SK-N-SH (cell line): ENCODE measurements around the gene ADCY4. TPM values are rescaled to one million over a fixed set of nuclear protein-coding genes. Genes with fewer than 3 reads are reported as not detected.

Source experiments
- CTCF ChIA-PET: fragments of 300-600, 350-600 bp; formaldehyde crosslinking; extraction: SDS; loops from one replicate; lab custom pipeline; 2021; lab: Yijun Ruan, JAX
- POLR2A ChIA-PET: fragments of 350-600 bp; sonication (Branson Sonifier 250); formaldehyde crosslinking; extraction: SDS; loops from one replicate; lab custom pipeline; 2020; ENCODE audit warnings: antibody characterized with exemption, inconsistent platforms; lab: Yijun Ruan, JAX
- DNase-seq: peaks from one replicate; pipeline ENCODE4 v3.0.0; 2012
- H2AFZ ChIP-seq: fragments of 200-600 bp; sonication (generic); 2 replicates; pipeline ENCODE4 v1.8.1; 2016; ENCODE audit warnings: antibody characterized with exemption, mild to moderate bottlenecking, low read depth
- H3F3A ChIP-seq: fragments of 200-600 bp; sonication (generic); replicated peaks from 2 replicates; pipeline ENCODE3; 2016; ENCODE audit warnings: antibody characterized with exemption, mild to moderate bottlenecking; ENCODE audit not compliant: insufficient read depth
- H3K27ac ChIP-seq, 2 experiments: fragments of 200-500 bp in 1 of 2; fragments of 200-600 bp in 1 of 2; sonication (Bioruptor generic) in 1 of 2; sonication (generic), shearing (Covaris generic) in 1 of 2; 2 replicates each; pipeline versions ENCODE4 v1.5.1 to v1.6.1; 2014 to 2016; ENCODE audit warnings: low read depth in 2 of 2, inconsistent platforms in 1 of 2, low read length in 1 of 2, mild to moderate bottlenecking in 1 of 2, mixed read lengths in 1 of 2
- H3K27me3 ChIP-seq: fragments of 200-600 bp; sonication (generic), shearing (Covaris generic); 2 replicates; pipeline ENCODE4 v1.6.1; 2016; ENCODE audit warnings: mixed run types; ENCODE audit not compliant: insufficient read depth
- H3K36me3 ChIP-seq, 2 experiments: fragments of 200-500 bp in 1 of 2; fragments of 200-600 bp in 1 of 2; sonication (Bioruptor generic) in 1 of 2; sonication (generic) in 1 of 2; replicated peaks in 1 of 2; 2 replicates each; pipeline versions ENCODE3 to v1.5.1; 2014 to 2016; ENCODE audit warnings: low read length in 1 of 2, mild to moderate bottlenecking in 1 of 2; ENCODE audit not compliant: insufficient read depth in 2 of 2, control insufficient read depth in 1 of 2
- H3K4me1 ChIP-seq, 2 experiments: fragments of 200-500 bp in 1 of 2; fragments of 200-600 bp in 1 of 2; sonication (Bioruptor generic) in 1 of 2; sonication (generic), shearing (Covaris generic) in 1 of 2; 2 replicates each; pipeline versions ENCODE4 v1.5.1 to v1.6.1; 2014 to 2016; ENCODE audit warnings: low read depth in 1 of 2, low read length in 1 of 2, mixed run types in 1 of 2; ENCODE audit not compliant: insufficient read depth in 2 of 2, control insufficient read depth in 1 of 2
- H3K4me2 ChIP-seq: fragments of 200-600 bp; sonication (generic), shearing (Covaris generic); 2 replicates; pipeline ENCODE4 v1.6.1; 2017; ENCODE audit warnings: mixed run types
- H3K4me3 ChIP-seq, 2 experiments: fragments of 200-500 bp in 1 of 2; fragments of 200-600 bp in 1 of 2; sonication (Bioruptor generic) in 1 of 2; sonication (generic), shearing (Covaris generic) in 1 of 2; 2 replicates each; pipeline versions ENCODE4 v1.5.1 to v1.8.1; 2014 to 2016; ENCODE audit warnings: low read depth in 2 of 2, inconsistent platforms in 1 of 2, low read length in 1 of 2, mild to moderate bottlenecking in 1 of 2, mixed read lengths in 1 of 2, moderate library complexity in 1 of 2
- H3K79me2 ChIP-seq: fragments of 200-600 bp; sonication (generic); 2 replicates; pipeline ENCODE4 v1.8.1; 2017; ENCODE audit warnings: mild to moderate bottlenecking; ENCODE audit not compliant: insufficient read depth
- H3K9ac ChIP-seq: fragments of 200-600 bp; sonication (generic); 2 replicates; pipeline ENCODE4 v1.6.1; 2017; ENCODE audit warnings: mixed run types
- H3K9me2 ChIP-seq: fragments of 200-600 bp; sonication (generic); 2 replicates; pipeline ENCODE4 v1.6.1; 2017; ENCODE audit warnings: mixed run types
- H3K9me3 ChIP-seq: fragments of 200-600 bp; sonication (generic); 2 replicates; pipeline ENCODE4 v1.6.1; 2017; ENCODE audit warnings: mixed run types, mild to moderate bottlenecking, moderate library complexity
- H4K20me1 ChIP-seq: fragments of 200-600 bp; sonication (generic); 2 replicates; pipeline ENCODE4 v1.6.1; 2017; ENCODE audit warnings: mild to moderate bottlenecking, mixed run types; ENCODE audit not compliant: insufficient read depth
- CHD2 ChIP-seq: fragments of 150-350 bp; IDR thresholded peaks from 2 replicates; pipeline ENCODE4 v1.6.1; 2018; ENCODE audit warnings: low read length; ENCODE audit not compliant: partially characterized antibody
- EZH2phosphoT487 ChIP-seq: fragments of 200-600 bp; sonication (generic); IDR thresholded peaks from 2 replicates; pipeline ENCODE4 v1.6.1; 2017; ENCODE audit warnings: low read depth, mixed run types, mild to moderate bottlenecking, antibody characterized with exemption, moderate library complexity, borderline replicate concordance
- FOXJ3 ChIP-seq: sonication (generic); formaldehyde crosslinking; IDR thresholded peaks from 2 replicates; pipeline ENCODE4 v1.5.1; 2020; ENCODE audit warnings: mild to moderate bottlenecking, missing genetic modification reagents
- FOXM1 ChIP-seq: IDR thresholded peaks from 2 replicates; pipeline ENCODE4 v1.4.0; 2012; ENCODE audit warnings: low read depth, mild to moderate bottlenecking
- GABPA ChIP-seq: IDR thresholded peaks from 2 replicates; pipeline ENCODE4 v1.4.0; 2012; ENCODE audit warnings: low read depth, mild to moderate bottlenecking
- GATA2 ChIP-seq: sonication (generic); formaldehyde crosslinking; IDR thresholded peaks from 2 replicates; pipeline ENCODE4 v1.5.0; 2020; ENCODE audit warnings: mild to moderate bottlenecking, missing genetic modification reagents
- JUND ChIP-seq: IDR thresholded peaks from 2 replicates; pipeline ENCODE4 v1.4.0; 2012
- MAX ChIP-seq: IDR thresholded peaks from 2 replicates; pipeline ENCODE4 v1.4.0; 2012; ENCODE audit warnings: low read depth
- MXI1 ChIP-seq: IDR thresholded peaks from 2 replicates; pipeline ENCODE4 v1.6.1; 2012; ENCODE audit warnings: mild to moderate bottlenecking, low read depth, low read length, improper control_type of control experiment
- NRF1 ChIP-seq: IDR thresholded peaks from 2 replicates; pipeline ENCODE4 v1.6.1; 2012; ENCODE audit warnings: low read depth, mild to moderate bottlenecking, low read length
- POLR2AphosphoS5 ChIP-seq: IDR thresholded peaks from 2 replicates; pipeline ENCODE4 v1.6.1; 2012; ENCODE audit warnings: low read depth, low read length
- RAD21 ChIP-seq: IDR thresholded peaks from 2 replicates; pipeline ENCODE4 v1.6.1; 2012; ENCODE audit warnings: mild to moderate bottlenecking, low read length
- RCOR1 ChIP-seq: fragments of 150-350 bp; IDR thresholded peaks from 2 replicates; pipeline ENCODE4 v1.6.1; 2017; ENCODE audit warnings: antibody characterized with exemption, low read length
- SMC3 ChIP-seq: IDR thresholded peaks from 2 replicates; pipeline ENCODE4 v1.6.1; 2012; ENCODE audit warnings: low read depth, low read length, improper control_type of control experiment
- TAF1 ChIP-seq: IDR thresholded peaks from 2 replicates; pipeline ENCODE4 v1.6.1; 2012; ENCODE audit warnings: low read depth, mild to moderate bottlenecking, low read length, moderate library complexity, borderline replicate concordance
- USF2 ChIP-seq: fragments of 150-350 bp; IDR thresholded peaks from 2 replicates; pipeline ENCODE4 v1.6.1; 2017; ENCODE audit warnings: antibody characterized with exemption, low read length, low read depth, borderline replicate concordance
- YY1 ChIP-seq: IDR thresholded peaks from 2 replicates; pipeline ENCODE4 v1.4.0; 2012; ENCODE audit warnings: low read depth, mild to moderate bottlenecking
- WGBS: methylation state at CpG from one replicate; pipeline ENCODE4 v1.1.6; 2017; ENCODE audit warnings: low lambda C conversion rate; 5-methylcytosine and 5-hydroxymethylcytosine counted together
- polyA plus RNA-seq, 3 experiments: library from polyadenylated mRNA; depleted of rRNA; stranded (reverse); fragments of >200 nt; gene quantifications; 2 replicates each; pipeline ENCODE4 v1.2.3, GENCODE V29; 2012
- TF ChIP-seq, protein P1 (sequence below): IDR thresholded peaks from 2 replicates; pipeline ENCODE4 v1.6.1; 2012; ENCODE audit warnings: mild to moderate bottlenecking, low read depth, low read length, moderate library complexity
- TF ChIP-seq, protein P2 (sequence below): fragments of 150-350 bp; IDR thresholded peaks from 2 replicates; pipeline ENCODE4 v1.6.1; 2016; ENCODE audit warnings: mild to moderate bottlenecking, low read depth, low read length

Gene ADCY4
- polyA plus RNA-seq, 1 of the 3 experiments (the other 2 are of a cell fraction) = 0.08 TPM

DNA sequence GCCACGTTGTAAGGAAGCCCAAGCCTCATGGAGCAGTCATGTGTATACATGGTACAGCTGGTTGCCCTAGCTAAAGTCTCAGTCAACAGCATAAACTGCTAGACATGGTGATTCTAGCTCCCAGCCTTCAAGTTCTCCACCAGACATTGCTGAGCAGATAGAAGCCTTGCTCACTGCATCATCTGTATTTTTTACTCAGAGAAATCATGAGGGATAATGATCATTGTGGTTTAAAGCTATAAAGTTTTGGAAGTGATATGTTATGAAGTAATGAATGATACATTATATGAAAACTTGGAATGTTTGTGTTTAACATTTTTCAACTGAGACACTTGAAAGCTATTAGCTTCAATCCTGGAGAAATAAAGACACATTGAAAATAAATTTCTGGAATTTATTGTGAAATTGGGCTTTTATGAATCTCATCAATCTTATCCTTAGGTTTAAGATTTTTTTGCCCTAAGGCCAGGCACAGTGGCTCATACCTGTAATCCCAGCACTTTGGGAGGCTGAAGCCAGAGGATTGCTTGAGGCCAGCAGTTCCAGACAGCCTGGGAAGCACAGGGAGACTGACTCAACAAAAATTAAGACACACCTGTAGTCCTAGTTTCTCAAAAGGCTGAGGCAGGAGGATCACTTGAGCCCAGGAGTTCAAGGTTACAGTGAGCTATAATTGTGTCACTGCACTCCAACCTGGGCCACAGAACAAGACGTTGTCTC, 27.5 kb upstream of the ADCY4 start (continued):
- TF ChIP-seq RAD21 (no peak), EZH2phosphoT487 (no peak), RCOR1 (no peak), YY1 (no peak)
- TF ChIP-seq, all 33 proteins: peak for 0

- WGBS = 83% methylated on average over 2 of the region's 2 CpGs
- Histone ChIP-seq H3K36me3 (no peaks in the 10 kb centered on the region), H3K4me3 (no peak overlapping the region), H3K9ac (no peak overlapping the region), H3K27ac (no peak overlapping the region), H3F3A (peaks cover 16% of the 10 kb centered on the region), H3K27me3 (peaks cover 11% of the 10 kb centered on the region; the same call in 1 of the 2 replicates), H4K20me1 (no peaks in the 10 kb centered on the region), H3K9me2 (no peaks in the 10 kb centered on the region), H3K79me2 (no peaks in the 10 kb centered on the region), H3K9me3 (no peaks in the 10 kb centered on the region), H2AFZ (no peak overlapping the region), H3K4me1 (peaks cover 9 to 11% of the 10 kb centered on the region in 2 experiments; a peak in 3 of 4 replicates), H3K4me2 (no peak overlapping the region)
- CTCF ChIA-PET = interaction anchor here (0.6 to 8.5 kb wide), 8 partner anchors 10 to 118 kb away, joined by 3 to 77 read pairs (median 6); partner anchors contain the start of genes ADCY4 and KHNYN
- no peak for DNase-seq
- TF ChIP-seq FOXJ3 (no peak), RCOR1 (no peak), YY1 (no peak), GABPA (no peak), RAD21 (no peak), USF2 (no peak)
- POLR2A ChIA-PET = interaction anchor here (1.1 kb wide), 1 partner anchor 70 kb away, joined by 4 read pairs; no protein-coding TSS in a partner anchor
Observed at GRCh38 chr14:24361326-24361725, 26.5 kb upstream of the ADCY4 start.

- WGBS = 68% methylated on average over 3 of the region's 3 CpGs
- no peak overlapping the region for H3K9ac ChIP-seq
- no peaks in the 10 kb centered on the region for H3K9me2 ChIP-seq
- H3K36me3 ChIP-seq = no peaks in the 10 kb centered on the region
- no peak for DNase-seq
- peaks cover 11% of the 10 kb centered on the region; the same call in 1 of the 2 replicates for H3K27me3 ChIP-seq
- ChIA-PET POLR2A (interaction anchor here (0.7 kb wide), 1 partner anchor 63 kb away, joined by 3 read pairs; no protein-coding TSS in a partner anchor), CTCF (interaction anchor here (1.0 to 8.5 kb wide), 5 partner anchors 13 to 77 kb away, joined by 4 to 77 read pairs (median 5); partner anchors contain the start of genes ADCY4 and KHNYN)
- no peak overlapping the region for H2AFZ ChIP-seq
- H3K4me2 ChIP-seq = no peak overlapping the region
- no peaks in the 10 kb centered on the region for H4K20me1 ChIP-seq
- H3K9me3 ChIP-seq = no peaks in the 10 kb centered on the region
- H3K4me1 ChIP-seq = peaks cover 3 to 4% of the 10 kb centered on the region in 2 experiments; a peak in 2 of 4 replicates
- H3K27ac ChIP-seq = no peak overlapping the region
- H3K4me3 ChIP-seq = no peak overlapping the region
- peaks cover 5% of the 10 kb centered on the region for H3F3A ChIP-seq
- H3K79me2 ChIP-seq = no peaks in the 10 kb centered on the region
- TF ChIP-seq, protein P1, sequence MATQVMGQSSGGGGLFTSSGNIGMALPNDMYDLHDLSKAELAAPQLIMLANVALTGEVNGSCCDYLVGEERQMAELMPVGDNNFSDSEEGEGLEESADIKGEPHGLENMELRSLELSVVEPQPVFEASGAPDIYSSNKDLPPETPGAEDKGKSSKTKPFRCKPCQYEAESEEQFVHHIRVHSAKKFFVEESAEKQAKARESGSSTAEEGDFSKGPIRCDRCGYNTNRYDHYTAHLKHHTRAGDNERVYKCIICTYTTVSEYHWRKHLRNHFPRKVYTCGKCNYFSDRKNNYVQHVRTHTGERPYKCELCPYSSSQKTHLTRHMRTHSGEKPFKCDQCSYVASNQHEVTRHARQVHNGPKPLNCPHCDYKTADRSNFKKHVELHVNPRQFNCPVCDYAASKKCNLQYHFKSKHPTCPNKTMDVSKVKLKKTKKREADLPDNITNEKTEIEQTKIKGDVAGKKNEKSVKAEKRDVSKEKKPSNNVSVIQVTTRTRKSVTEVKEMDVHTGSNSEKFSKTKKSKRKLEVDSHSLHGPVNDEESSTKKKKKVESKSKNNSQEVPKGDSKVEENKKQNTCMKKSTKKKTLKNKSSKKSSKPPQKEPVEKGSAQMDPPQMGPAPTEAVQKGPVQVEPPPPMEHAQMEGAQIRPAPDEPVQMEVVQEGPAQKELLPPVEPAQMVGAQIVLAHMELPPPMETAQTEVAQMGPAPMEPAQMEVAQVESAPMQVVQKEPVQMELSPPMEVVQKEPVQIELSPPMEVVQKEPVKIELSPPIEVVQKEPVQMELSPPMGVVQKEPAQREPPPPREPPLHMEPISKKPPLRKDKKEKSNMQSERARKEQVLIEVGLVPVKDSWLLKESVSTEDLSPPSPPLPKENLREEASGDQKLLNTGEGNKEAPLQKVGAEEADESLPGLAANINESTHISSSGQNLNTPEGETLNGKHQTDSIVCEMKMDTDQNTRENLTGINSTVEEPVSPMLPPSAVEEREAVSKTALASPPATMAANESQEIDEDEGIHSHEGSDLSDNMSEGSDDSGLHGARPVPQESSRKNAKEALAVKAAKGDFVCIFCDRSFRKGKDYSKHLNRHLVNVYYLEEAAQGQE = no peak
- TF ChIP-seq FOXM1 = no peak
- no peak for TF ChIP-seq NRF1
- no peak for TF ChIP-seq SMC3
- no peak for TF ChIP-seq POLR2AphosphoS5
- TF ChIP-seq FOXJ3 = no peak
- no peak for TF ChIP-seq GATA2 (CRISPR knock-in tag)
- TF ChIP-seq, protein P2, sequence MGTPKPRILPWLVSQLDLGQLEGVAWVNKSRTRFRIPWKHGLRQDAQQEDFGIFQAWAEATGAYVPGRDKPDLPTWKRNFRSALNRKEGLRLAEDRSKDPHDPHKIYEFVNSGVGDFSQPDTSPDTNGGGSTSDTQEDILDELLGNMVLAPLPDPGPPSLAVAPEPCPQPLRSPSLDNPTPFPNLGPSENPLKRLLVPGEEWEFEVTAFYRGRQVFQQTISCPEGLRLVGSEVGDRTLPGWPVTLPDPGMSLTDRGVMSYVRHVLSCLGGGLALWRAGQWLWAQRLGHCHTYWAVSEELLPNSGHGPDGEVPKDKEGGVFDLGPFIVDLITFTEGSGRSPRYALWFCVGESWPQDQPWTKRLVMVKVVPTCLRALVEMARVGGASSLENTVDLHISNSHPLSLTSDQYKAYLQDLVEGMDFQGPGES = no peak
- TF ChIP-seq MXI1 = no peak
- no peak for TF ChIP-seq GABPA
- no peak for TF ChIP-seq CHD2
- no peak for TF ChIP-seq EZH2phosphoT487
- TF ChIP-seq MAX = no peak
- TF ChIP-seq TAF1 = no peak
- TF ChIP-seq RCOR1 = no peak
- TF ChIP-seq JUND = no peak
Observed at GRCh38 chr14:24360281-24360680, 25.4 kb upstream of the ADCY4 start.
